SK-N-SH treated with all-trans-retinoic acid at 6 μM for 48 hours (cell line): ENCODE data around the gene HSDL1.

ENCODE experiments used
- ATAC-seq: fragments of 200-7000 bp; cut with Tn5 transposase; 3 replicates; pipeline ENCODE4 v1.9.1; 2020; ENCODE audit warnings: mild to moderate bottlenecking, moderate library complexity
- ARNTL ChIP-seq: fragments of 450-650 bp; formaldehyde crosslinking; IDR thresholded peaks from 2 replicates; pipeline ENCODE4 v1.5.0; 2020; ENCODE audit warnings: low read depth, mild to moderate bottlenecking, moderate library complexity, borderline replicate concordance
- CREB5 ChIP-seq: fragments of 250-450 bp; sonication (Bioruptor Pico); IDR thresholded peaks from 2 replicates; pipeline ENCODE4 v1.5.1; 2020; ENCODE audit warnings: low read depth, mild to moderate bottlenecking, moderate library complexity
- CSDC2 ChIP-seq: fragments of 250-450 bp; sonication (Bioruptor Pico); IDR thresholded peaks from 2 replicates; pipeline ENCODE4 v1.5.0; 2020; ENCODE audit warnings: mild to moderate bottlenecking, moderate library complexity
- ESRRG ChIP-seq: fragments of 250-450 bp; sonication (Bioruptor Pico); IDR thresholded peaks from 2 replicates; pipeline ENCODE4 v1.6.1; 2021; ENCODE audit warnings: mild to moderate bottlenecking
- GLIS3 ChIP-seq: fragments of 250-450 bp; sonication (Bioruptor Pico); IDR thresholded peaks from 2 replicates; pipeline ENCODE4 v1.5.0; 2020; ENCODE audit warnings: mild to moderate bottlenecking, moderate library complexity
- ISL1 ChIP-seq: fragments of 250-450 bp; sonication (Bioruptor Pico); IDR thresholded peaks from 2 replicates; pipeline ENCODE4 v2.1.2; 2022; ENCODE audit warnings: mild to moderate bottlenecking, moderate library complexity
- OSR1 ChIP-seq: fragments of 250-450 bp; sonication (Bioruptor Pico); IDR thresholded peaks from 2 replicates; pipeline ENCODE4 v1.8.0; 2022; ENCODE audit warnings: moderate library complexity, mild to moderate bottlenecking, inconsistent platforms
- POU6F1 ChIP-seq: fragments of 250-450 bp; sonication (Bioruptor Pico); IDR thresholded peaks from 2 replicates; pipeline ENCODE4 v1.8.0; 2021; ENCODE audit warnings: low read depth, mild to moderate bottlenecking, moderate library complexity, borderline replicate concordance
- PPARA ChIP-seq: fragments of 250-450 bp; sonication (Bioruptor Pico); IDR thresholded peaks from 2 replicates; pipeline ENCODE4 v1.5.0; 2020; ENCODE audit warnings: mild to moderate bottlenecking, borderline replicate concordance
- RARB ChIP-seq: fragments of 250-450 bp; sonication (Bioruptor Pico); IDR thresholded peaks from 2 replicates; pipeline ENCODE4 v1.8.0; 2021; ENCODE audit warnings: mild to moderate bottlenecking, moderate library complexity
- SNAI2 ChIP-seq: fragments of 250-450 bp; sonication (Bioruptor Pico); IDR thresholded peaks from 2 replicates; pipeline ENCODE4 v1.5.0; 2020; ENCODE audit warnings: mild to moderate bottlenecking, moderate library complexity
- TCF4 ChIP-seq: fragments of 250-450 bp; sonication (Bioruptor Pico); IDR thresholded peaks from 2 replicates; pipeline ENCODE4 v1.8.0; 2021; ENCODE audit warnings: mild to moderate bottlenecking, moderate library complexity, borderline replicate concordance
- TOX ChIP-seq: fragments of 250-450 bp; sonication (Bioruptor Pico); IDR thresholded peaks from 2 replicates; pipeline ENCODE4 v1.8.0; 2021; ENCODE audit warnings: mild to moderate bottlenecking, moderate library complexity, borderline replicate concordance
- TSHZ2 ChIP-seq: fragments of 250-450 bp; sonication (Bioruptor Pico); IDR thresholded peaks from 2 replicates; pipeline ENCODE4 v1.5.0; 2020; ENCODE audit warnings: mild to moderate bottlenecking, moderate library complexity
- ZC3H10 ChIP-seq: fragments of 250-450 bp; sonication (Bioruptor Pico); IDR thresholded peaks from 2 replicates; pipeline ENCODE4 v1.5.1; 2021; ENCODE audit warnings: mild to moderate bottlenecking, moderate library complexity
- ZFP3 ChIP-seq: fragments of 250-450 bp; sonication (Bioruptor Pico); IDR thresholded peaks from 2 replicates; pipeline ENCODE4 v1.5.0; 2020; ENCODE audit warnings: mild to moderate bottlenecking, moderate library complexity
- ZNF565 ChIP-seq: fragments of 450-650 bp; formaldehyde crosslinking; conservative IDR thresholded peaks from 2 replicates; pipeline ENCODE4 v1.5.0; 2020; ENCODE audit warnings: low read depth, mild to moderate bottlenecking, moderate library complexity
- ZNF70 ChIP-seq: fragments of 450-650 bp; formaldehyde crosslinking; IDR thresholded peaks from 2 replicates; pipeline ENCODE4 v1.5.0; 2020; ENCODE audit warnings: mild to moderate bottlenecking, moderate library complexity
- ZNF8 ChIP-seq: fragments of 450-650 bp; formaldehyde crosslinking; IDR thresholded peaks from 2 replicates; pipeline ENCODE4 v1.5.0; 2020; ENCODE audit warnings: mild to moderate bottlenecking, moderate library complexity
- TF ChIP-seq, protein P1 (sequence below): fragments of 250-450 bp; sonication (Bioruptor Pico); IDR thresholded peaks from 2 replicates; pipeline ENCODE4 v1.8.0; 2020; ENCODE audit warnings: mild to moderate bottlenecking, moderate library complexity, borderline replicate concordance
- TF ChIP-seq, protein P2 (sequence below): fragments of 250-450 bp; sonication (Bioruptor Pico); IDR thresholded peaks from 2 replicates; pipeline ENCODE4 v1.5.1; 2021; ENCODE audit warnings: mild to moderate bottlenecking, moderate library complexity

Gene HSDL1

GRCh38 chr16:84084570-84085270 lies 60.3 kb downstream of the HSDL1 start:
- TF ChIP-seq ARNTL (CRISPR knock-in tag) = no peak
- TF ChIP-seq, protein P1, sequence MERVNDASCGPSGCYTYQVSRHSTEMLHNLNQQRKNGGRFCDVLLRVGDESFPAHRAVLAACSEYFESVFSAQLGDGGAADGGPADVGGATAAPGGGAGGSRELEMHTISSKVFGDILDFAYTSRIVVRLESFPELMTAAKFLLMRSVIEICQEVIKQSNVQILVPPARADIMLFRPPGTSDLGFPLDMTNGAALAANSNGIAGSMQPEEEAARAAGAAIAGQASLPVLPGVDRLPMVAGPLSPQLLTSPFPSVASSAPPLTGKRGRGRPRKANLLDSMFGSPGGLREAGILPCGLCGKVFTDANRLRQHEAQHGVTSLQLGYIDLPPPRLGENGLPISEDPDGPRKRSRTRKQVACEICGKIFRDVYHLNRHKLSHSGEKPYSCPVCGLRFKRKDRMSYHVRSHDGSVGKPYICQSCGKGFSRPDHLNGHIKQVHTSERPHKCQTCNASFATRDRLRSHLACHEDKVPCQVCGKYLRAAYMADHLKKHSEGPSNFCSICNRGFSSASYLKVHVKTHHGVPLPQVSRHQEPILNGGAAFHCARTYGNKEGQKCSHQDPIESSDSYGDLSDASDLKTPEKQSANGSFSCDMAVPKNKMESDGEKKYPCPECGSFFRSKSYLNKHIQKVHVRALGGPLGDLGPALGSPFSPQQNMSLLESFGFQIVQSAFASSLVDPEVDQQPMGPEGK = no peak
- no peak for TF ChIP-seq ISL1 (CRISPR knock-in tag)
- no peak for TF ChIP-seq ZC3H10 (CRISPR knock-in tag)
- no peak for TF ChIP-seq OSR1 (CRISPR knock-in tag)
- TF ChIP-seq ZNF8 (CRISPR knock-in tag) = no peak
- TF ChIP-seq, all 23 proteins: peak for 0
- ATAC-seq = peak; percentile 96

- no peak for ATAC-seq
- TF ChIP-seq, protein P1 = no peak
- TF ChIP-seq ZC3H10 (CRISPR knock-in tag) = no peak
- TF ChIP-seq ESRRG (CRISPR knock-in tag) = no peak
- no peak for TF ChIP-seq RARB
- TF ChIP-seq TOX (CRISPR knock-in tag) = no peak
- TF ChIP-seq SNAI2 = no peak
- no peak for TF ChIP-seq TCF4 (CRISPR knock-in tag)
- no peak for TF ChIP-seq OSR1 (CRISPR knock-in tag)
- no peak for TF ChIP-seq ZNF565 (CRISPR knock-in tag)
- no peak for TF ChIP-seq ZNF70 (CRISPR knock-in tag)
- TF ChIP-seq CREB5 (CRISPR knock-in tag) = no peak
- no peak for TF ChIP-seq ARNTL (CRISPR knock-in tag)
- TF ChIP-seq PPARA (CRISPR knock-in tag) = no peak
- TF ChIP-seq ZFP3 (CRISPR knock-in tag) = no peak
These were observed 62.0 kb downstream of the HSDL1 start for GRCh38 chr16:84082835-84083569.

GRCh38 chr16:84082110-84082509 lies 62.9 kb downstream of the HSDL1 start:
- no peak for ATAC-seq
- TF ChIP-seq, protein P2, sequence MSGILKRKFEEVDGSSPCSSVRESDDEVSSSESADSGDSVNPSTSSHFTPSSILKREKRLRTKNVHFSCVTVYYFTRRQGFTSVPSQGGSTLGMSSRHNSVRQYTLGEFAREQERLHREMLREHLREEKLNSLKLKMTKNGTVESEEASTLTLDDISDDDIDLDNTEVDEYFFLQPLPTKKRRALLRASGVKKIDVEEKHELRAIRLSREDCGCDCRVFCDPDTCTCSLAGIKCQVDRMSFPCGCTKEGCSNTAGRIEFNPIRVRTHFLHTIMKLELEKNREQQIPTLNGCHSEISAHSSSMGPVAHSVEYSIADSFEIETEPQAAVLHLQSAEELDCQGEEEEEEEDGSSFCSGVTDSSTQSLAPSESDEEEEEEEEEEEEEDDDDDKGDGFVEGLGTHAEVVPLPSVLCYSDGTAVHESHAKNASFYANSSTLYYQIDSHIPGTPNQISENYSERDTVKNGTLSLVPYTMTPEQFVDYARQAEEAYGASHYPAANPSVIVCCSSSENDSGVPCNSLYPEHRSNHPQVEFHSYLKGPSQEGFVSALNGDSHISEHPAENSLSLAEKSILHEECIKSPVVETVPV = no peak
- TF ChIP-seq ESRRG (CRISPR knock-in tag) = no peak
- TF ChIP-seq CREB5 (CRISPR knock-in tag) = no peak
- TF ChIP-seq POU6F1 (CRISPR knock-in tag) = no peak
- TF ChIP-seq ZNF70 (CRISPR knock-in tag) = no peak
- TF ChIP-seq, protein P1 = no peak
- TF ChIP-seq ZNF8 (CRISPR knock-in tag) = no peak
- no peak for TF ChIP-seq ZFP3 (CRISPR knock-in tag)
- no peak for TF ChIP-seq OSR1 (CRISPR knock-in tag)
- no peak for TF ChIP-seq PPARA (CRISPR knock-in tag)
- no peak for TF ChIP-seq CSDC2
- TF ChIP-seq GLIS3 (CRISPR knock-in tag) = no peak
- TF ChIP-seq ISL1 (CRISPR knock-in tag) = no peak
- TF ChIP-seq RARB = no peak
- no peak for TF ChIP-seq TSHZ2
